Endothelial cell of umbilical vein (primary cell): ENCODE results near the gene VWC2. TPM values are rescaled to one million over a fixed set of nuclear protein-coding genes. Genes with fewer than 3 reads are reported as not detected.

Source experiments
- BruUV-seq: library from RNA; stranded (reverse); fragments of 400-500 nt; replicated peaks from 2 replicates; lab custom pipeline; 2021; lab: Mats Ljungman, UMichigan
- CTCF ChIA-PET: fragments of 300-600, 350-600 bp; sonication (Branson Sonifier 250); formaldehyde crosslinking; loops from one replicate; lab custom pipeline; 2021; ENCODE audit warnings: antibody characterized with exemption, inconsistent platforms; lab: Charles Lee
- POLR2A ChIA-PET: fragments of 300-600, 350-600 bp; sonication (Branson Sonifier 250); formaldehyde crosslinking; loops from one replicate; lab custom pipeline; 2021; ENCODE audit warnings: antibody characterized with exemption, inconsistent platforms; lab: Charles Lee
- DNase-seq: peaks from one replicate; pipeline ENCODE4 v3.0.0-alpha.2; 2011; ENCODE audit warnings: low read depth, low spot score
- FAIRE-seq: peaks from 2 replicates; lab custom pipeline; 2011; peaks lifted over from hg19 to GRCh38; lab: Jason Lieb, UNC
- H2AFZ ChIP-seq: 2 replicates; pipeline ENCODE4 v1.6.0; 2012; ENCODE audit warnings: low read depth, low read length, control low read depth, inconsistent platforms
- H3K27ac ChIP-seq: 2 replicates; pipeline ENCODE4 v1.5.1; 2011; ENCODE audit warnings: low read depth, mild to moderate bottlenecking, control low read depth, low read length, moderate library complexity; ENCODE audit not compliant: insufficient read depth
- H3K27me3 ChIP-seq, 2 experiments: 2 replicates each; pipeline versions ENCODE4 v1.6.0 to v1.6.1; 2011; ENCODE audit warnings: low read length in 2 of 2, mixed read lengths in 1 of 2; ENCODE audit not compliant: control insufficient read depth in 2 of 2, insufficient read depth in 2 of 2
- H3K36me3 ChIP-seq, 2 experiments: 2 replicates in 1 of 2; 3 replicates in 1 of 2; pipeline ENCODE4 v1.5.1; 2011; ENCODE audit warnings: low read length in 2 of 2, mild to moderate bottlenecking in 1 of 2, moderate library complexity in 1 of 2; ENCODE audit not compliant: control insufficient read depth in 2 of 2, insufficient read depth in 2 of 2; ENCODE audit errors: extremely low read depth in 1 of 2
- H3K4me1 ChIP-seq: 3 replicates; pipeline ENCODE4 v1.5.1; 2011; ENCODE audit warnings: mild to moderate bottlenecking, low read length; ENCODE audit not compliant: control insufficient read depth, insufficient read depth; ENCODE audit errors: extremely low read depth
- H3K4me2 ChIP-seq: 2 replicates; pipeline ENCODE4 v1.6.1; 2011; ENCODE audit warnings: low read length, control low read depth, mixed read lengths; ENCODE audit not compliant: insufficient read depth
- H3K4me3 ChIP-seq, 3 experiments: fragments of 200-600 bp in 1 of 3; sonication (generic), shearing (Covaris generic) in 1 of 3; replicated peaks in 1 of 3; 2 replicates each; pipeline ENCODE4 v1.5.1; 2011 to 2016; ENCODE audit warnings: control low read depth in 3 of 3, low read length in 3 of 3, mild to moderate bottlenecking in 2 of 3, inconsistent platforms in 1 of 3, low read depth in 1 of 3, moderate library complexity in 1 of 3; ENCODE audit not compliant: insufficient read depth in 1 of 3
- H3K79me2 ChIP-seq: 2 replicates; pipeline ENCODE4 v1.6.0; 2012; ENCODE audit warnings: low read length, inconsistent platforms; ENCODE audit not compliant: control insufficient read depth, insufficient read depth
- H3K9ac ChIP-seq: replicated peaks from 2 replicates; pipeline ENCODE3; 2011; ENCODE audit warnings: low read length, control low read depth; ENCODE audit not compliant: insufficient read depth; ENCODE audit errors: extremely low read depth
- H3K9me1 ChIP-seq: replicated peaks from 3 replicates; pipeline ENCODE4 v1.6.0; 2011; ENCODE audit warnings: mild to moderate bottlenecking, low read length; ENCODE audit not compliant: control insufficient read depth, insufficient read depth; ENCODE audit errors: extremely low read depth
- H3K9me3 ChIP-seq: replicated peaks from 2 replicates; pipeline ENCODE4 v1.5.1; 2012; ENCODE audit warnings: low read length, inconsistent platforms; ENCODE audit not compliant: control insufficient read depth, insufficient read depth
- H4K20me1 ChIP-seq: replicated peaks from 2 replicates; pipeline ENCODE3; 2011; ENCODE audit warnings: mild to moderate bottlenecking, low read length; ENCODE audit not compliant: control insufficient read depth, insufficient read depth; ENCODE audit errors: extremely low read depth
- EZH2 ChIP-seq: IDR thresholded peaks from 2 replicates; pipeline ENCODE4 v1.6.1; 2012; ENCODE audit warnings: borderline replicate concordance, low read depth, mild to moderate bottlenecking, moderate library complexity, low read length, inconsistent platforms; ENCODE audit not compliant: severe bottlenecking
- FOS ChIP-seq: IDR thresholded peaks from 2 replicates; pipeline ENCODE4 v1.6.1; 2011; ENCODE audit warnings: mild to moderate bottlenecking, low read length, moderate library complexity, borderline replicate concordance; ENCODE audit not compliant: insufficient read depth
- GATA2 ChIP-seq: IDR thresholded peaks from 2 replicates; pipeline ENCODE4 v1.7.0; 2011; ENCODE audit warnings: low read depth, mild to moderate bottlenecking, moderate library complexity, mixed read lengths, low read length; ENCODE audit not compliant: insufficient read length, insufficient read depth
- JUN ChIP-seq: IDR thresholded peaks from 2 replicates; pipeline ENCODE4 v1.6.1; 2011; ENCODE audit warnings: borderline replicate concordance, low read depth; ENCODE audit not compliant: insufficient read length, insufficient read depth
- MAX ChIP-seq: IDR thresholded peaks from 2 replicates; pipeline ENCODE4 v1.6.1; 2011; ENCODE audit not compliant: insufficient read depth, insufficient read length
- MYC ChIP-seq: IDR thresholded peaks from one replicate; pipeline ENCODE4 v1.6.1; 2011; ENCODE audit warnings: mild to moderate bottlenecking, low read depth, low read length
- POLR2A ChIP-seq: IDR thresholded peaks from 2 replicates; pipeline ENCODE4 v1.6.1; 2012; ENCODE audit warnings: low read depth, mild to moderate bottlenecking, control low read depth, low read length
- POLR2AphosphoS5 ChIP-seq: IDR thresholded peaks from 2 replicates; pipeline ENCODE4 v1.6.1; 2012; ENCODE audit warnings: low read depth, mild to moderate bottlenecking, control low read depth, low read length, moderate library complexity; ENCODE audit not compliant: insufficient read depth
- dilution Hi-C: fragments of 300-500 bp; cut with MboI; formaldehyde crosslinking; loops from one replicate; pipeline ENCODE4 v1.15.0; 2019; ENCODE audit warnings: low sequenced_read_pairs; ENCODE audit not compliant: extremely low pct_ligation_motif_present
- intact Hi-C: fragments of 100-400 bp; cut with micrococcal nuclease; formaldehyde crosslinking; loops from one replicate; pipeline ENCODE4 v1.10.0; 2022
- polyA plus RNA-seq, 4 experiments: library from polyadenylated mRNA; depleted of rRNA in 3 of 4; stranded (reverse) in 3 of 4; unstranded in 1 of 4; fragments of >200 nt; gene quantifications; 2 replicates each; pipeline versions ENCODE4 v1.2.1 to v1.2.3, GENCODE V29; 2011 to 2012; ENCODE audit warnings: missing spikeins in 1 of 4
- total RNA-seq: library from RNA; stranded (reverse); gene quantifications from 2 replicates; pipeline ENCODE4 v1.2.3, GENCODE V29; 2021
- TF ChIP-seq, protein P1 (sequence below), 2 donors: IDR thresholded peaks; 1 replicate in 1 of 2; 2 replicates in 1 of 2; pipeline ENCODE4 v1.5.1; 2011; ENCODE audit warnings: low read length in 2 of 2, mild to moderate bottlenecking in 2 of 2, moderate library complexity in 2 of 2, control low read depth in 1 of 2, inconsistent platforms in 1 of 2, low read depth in 1 of 2; ENCODE audit not compliant: insufficient read depth in 1 of 2; ENCODE audit errors: extremely low read depth in 1 of 2

The VWC2 gene
- total and polyA plus RNA-seq, 2 donors (not counting 3 experiments of a cell fraction or from before 2014, with no cell fraction given) = not detected

DNA sequence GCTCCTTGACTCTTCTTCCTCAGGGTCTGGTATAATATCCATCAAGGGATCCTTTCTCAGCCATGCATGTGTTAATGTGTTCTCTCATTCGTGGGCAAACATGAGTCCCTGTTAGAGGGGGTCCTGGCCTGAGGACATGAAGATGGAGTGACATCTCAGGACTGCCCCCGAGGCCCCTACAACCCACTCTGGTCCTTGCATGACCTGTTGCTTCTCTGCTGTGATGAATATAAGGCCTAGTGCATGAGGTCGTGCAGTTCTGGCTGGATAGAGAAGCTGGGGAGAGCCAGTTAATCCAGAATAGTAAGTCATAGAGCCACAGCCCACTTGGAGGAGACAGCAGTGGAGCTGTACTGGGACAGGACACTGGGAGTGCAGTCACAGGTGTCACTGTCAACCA lies 4.6 kb upstream of the VWC2 start:
- intact Hi-C loops = no loop called here
- Histone ChIP-seq H3K4me2 (no peak overlapping the region), H3K4me1 (no peaks in the 10 kb centered on the region), H3K36me3 (no peaks in the 10 kb centered on the region), H3K9me3 (no peaks in the 10 kb centered on the region), H3K27me3 (peaks cover 0 to 7% of the 10 kb centered on the region in 2 experiments), H3K9me1 (no peaks in the 10 kb centered on the region), H2AFZ (no peak overlapping the region), H4K20me1 (no peaks in the 10 kb centered on the region), H3K4me3 (no peak overlapping the region), H3K9ac (no peak overlapping the region), H3K79me2 (no peaks in the 10 kb centered on the region), H3K27ac (no peak overlapping the region)
- dilution Hi-C loops = no loop called here
- DNase-seq (no peak), FAIRE-seq (no peak)
- ChIA-PET POLR2A (no interaction called here), CTCF (no interaction called here)
- BruUV-seq = no TSS peak
- TF ChIP-seq POLR2A = no peak
- no peak for TF ChIP-seq POLR2AphosphoS5
- TF ChIP-seq JUN = no peak
- no peak for TF ChIP-seq EZH2
- TF ChIP-seq MYC = no peak

DNA sequence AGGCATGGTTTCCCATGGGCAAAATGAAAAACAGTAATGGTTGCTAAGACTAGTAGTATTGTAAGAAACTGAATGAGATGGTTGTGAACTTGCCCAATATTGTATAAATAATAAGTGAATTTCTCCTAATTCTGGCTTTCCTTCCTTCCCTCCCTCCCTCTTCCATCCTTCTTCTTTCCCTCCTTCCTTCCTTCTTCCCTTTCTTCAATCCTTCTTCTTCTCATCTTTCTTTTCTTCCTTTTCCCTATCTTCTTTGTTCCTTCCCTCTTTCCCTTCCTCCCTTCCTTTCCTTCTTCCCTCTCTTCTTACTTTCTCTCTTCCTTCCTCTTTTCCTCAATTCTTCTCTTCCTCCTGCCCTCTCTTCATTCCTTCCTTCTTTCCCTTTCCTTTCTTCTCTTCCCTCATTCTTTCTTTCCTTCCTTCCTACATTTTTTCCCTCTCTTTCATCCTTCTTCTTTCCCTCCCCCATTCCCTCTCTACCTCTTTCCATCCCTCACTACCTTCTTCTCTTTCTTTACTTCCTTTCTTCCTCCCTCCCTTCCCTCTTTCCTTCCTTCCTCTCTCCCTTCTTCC lies 4.1 kb upstream of the VWC2 start:
- CTCF ChIA-PET = no interaction called here
- TF ChIP-seq FOS (no peak), MYC (no peak), MAX (no peak), GATA2 (no peak), JUN (no peak), EZH2 (no peak), POLR2AphosphoS5 (no peak), POLR2A (no peak)
- TF ChIP-seq, protein P1, sequence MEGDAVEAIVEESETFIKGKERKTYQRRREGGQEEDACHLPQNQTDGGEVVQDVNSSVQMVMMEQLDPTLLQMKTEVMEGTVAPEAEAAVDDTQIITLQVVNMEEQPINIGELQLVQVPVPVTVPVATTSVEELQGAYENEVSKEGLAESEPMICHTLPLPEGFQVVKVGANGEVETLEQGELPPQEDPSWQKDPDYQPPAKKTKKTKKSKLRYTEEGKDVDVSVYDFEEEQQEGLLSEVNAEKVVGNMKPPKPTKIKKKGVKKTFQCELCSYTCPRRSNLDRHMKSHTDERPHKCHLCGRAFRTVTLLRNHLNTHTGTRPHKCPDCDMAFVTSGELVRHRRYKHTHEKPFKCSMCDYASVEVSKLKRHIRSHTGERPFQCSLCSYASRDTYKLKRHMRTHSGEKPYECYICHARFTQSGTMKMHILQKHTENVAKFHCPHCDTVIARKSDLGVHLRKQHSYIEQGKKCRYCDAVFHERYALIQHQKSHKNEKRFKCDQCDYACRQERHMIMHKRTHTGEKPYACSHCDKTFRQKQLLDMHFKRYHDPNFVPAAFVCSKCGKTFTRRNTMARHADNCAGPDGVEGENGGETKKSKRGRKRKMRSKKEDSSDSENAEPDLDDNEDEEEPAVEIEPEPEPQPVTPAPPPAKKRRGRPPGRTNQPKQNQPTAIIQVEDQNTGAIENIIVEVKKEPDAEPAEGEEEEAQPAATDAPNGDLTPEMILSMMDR (IDR thresholded peaks at IDR 0.05; ENCODE audit: extremely low read depth in 1 of 2, insufficient read depth in 1 of 2, low read depth in 1 of 2, low read length in 2 of 2) = no peak
- POLR2A ChIA-PET = no interaction called here

More for the DNA sequence above, 4.1 kb upstream of the VWC2 start:
- no peak overlapping the region for H3K4me3 ChIP-seq
- no peaks in the 10 kb centered on the region for H3K9me1 ChIP-seq
- no peak overlapping the region for H3K27ac ChIP-seq
- peaks cover 2 to 11% of the 10 kb centered on the region in 2 experiments for H3K27me3 ChIP-seq
- H3K36me3 ChIP-seq = no peaks in the 10 kb centered on the region
- H2AFZ ChIP-seq = no peak overlapping the region
- dilution Hi-C loops = no loop called here
- no peaks in the 10 kb centered on the region for H3K79me2 ChIP-seq
- BruUV-seq = no TSS peak
- no peak overlapping the region for H3K9ac ChIP-seq
- intact Hi-C loops = no loop called here
- no peaks in the 10 kb centered on the region for H3K4me1 ChIP-seq
- DNase-seq (no peak), FAIRE-seq (no peak)
- H3K4me2 ChIP-seq = no peak overlapping the region
- no peaks in the 10 kb centered on the region for H3K9me3 ChIP-seq
- H4K20me1 ChIP-seq = no peaks in the 10 kb centered on the region
